ENCODE data around the gene CMTM2.
"Not testable (repeated sequence)": the region's sequence is repeated elsewhere in the genome, so short reads cannot be mapped to it uniquely, and the experiment has no call there.

DNA sequence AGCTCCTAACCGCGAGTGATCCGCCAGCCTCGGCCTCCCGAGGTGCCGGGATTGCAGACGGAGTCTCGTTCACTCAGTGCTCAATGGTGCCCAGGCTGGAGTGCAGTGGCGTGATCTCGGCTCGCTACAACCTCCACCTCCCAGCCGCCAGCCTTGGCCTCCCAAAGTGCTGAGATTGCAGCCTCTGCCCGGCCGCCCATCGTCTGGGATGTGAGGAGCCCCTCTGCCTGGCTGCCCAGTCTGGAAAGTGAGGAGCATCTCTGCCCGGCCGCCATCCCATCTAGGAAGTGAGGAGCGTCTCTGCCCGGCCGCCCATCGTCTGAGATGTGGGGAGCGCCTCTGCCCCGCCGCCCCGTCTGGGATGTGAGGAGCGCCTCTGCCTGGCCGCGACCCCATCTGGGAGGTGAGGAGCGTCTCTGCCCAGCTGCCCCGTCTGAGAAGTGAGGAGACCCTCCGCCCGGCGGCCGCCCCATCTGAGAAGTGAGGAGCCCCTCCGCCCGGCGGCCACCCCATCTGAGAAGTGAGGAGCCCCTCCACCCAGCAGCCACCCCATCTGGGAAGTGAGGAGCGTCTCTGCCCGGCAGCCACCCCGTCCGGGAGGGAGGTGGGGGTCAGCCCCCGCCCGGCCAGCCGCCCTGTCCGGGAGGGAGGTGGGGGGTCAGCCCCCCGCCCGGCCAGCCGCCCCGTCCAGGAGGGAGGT, 51.4 kb downstream of the CMTM2 start:
- TF ChIP-seq EZH2 (IDR thresholded peaks at IDR 0.05; ENCODE audit: insufficient read depth, poor library complexity, severe bottlenecking); EZH2phosphoT487 (IDR thresholded peaks at IDR 0.05; ENCODE audit: insufficient read depth, low read depth): not testable (repeated sequence)

Measured in GM23248 (cell line).